NK-92 (cell line): ENCODE data around the gene ELSPBP1.
"Not testable (repeated sequence)": the region's sequence is repeated elsewhere in the genome, so short reads cannot be mapped to it uniquely, and the experiment has no call there.

Experiments used
- DNase-seq: peaks from one replicate; lab custom pipeline; 2025; ENCODE audit not compliant: unreplicated experiment; lab: John Stamatoyannopoulos, UW

ELSPBP1 gene

GRCh38 chr19:47994209-47994802 lies at the start of gene ELSPBP1:
TSS of gene ELSPBP1 (plus strand) at chr19:47994632. CDS start at chr19:48008668, 14,036 bp downstream.
- DNase-seq = no peak

GRCh38 chr19:47949852-47950521 lies 44.4 kb upstream of the ELSPBP1 start:
- DNase-seq = not testable (repeated sequence)

- DNase-seq = not testable (repeated sequence)
Measured at GRCh38 chr19:47952132-47952531, 42.3 kb upstream of the ELSPBP1 start.

- not testable (repeated sequence) for DNase-seq
Measured at GRCh38 chr19:47955936-47956335, 38.5 kb upstream of the ELSPBP1 start.

DNA sequence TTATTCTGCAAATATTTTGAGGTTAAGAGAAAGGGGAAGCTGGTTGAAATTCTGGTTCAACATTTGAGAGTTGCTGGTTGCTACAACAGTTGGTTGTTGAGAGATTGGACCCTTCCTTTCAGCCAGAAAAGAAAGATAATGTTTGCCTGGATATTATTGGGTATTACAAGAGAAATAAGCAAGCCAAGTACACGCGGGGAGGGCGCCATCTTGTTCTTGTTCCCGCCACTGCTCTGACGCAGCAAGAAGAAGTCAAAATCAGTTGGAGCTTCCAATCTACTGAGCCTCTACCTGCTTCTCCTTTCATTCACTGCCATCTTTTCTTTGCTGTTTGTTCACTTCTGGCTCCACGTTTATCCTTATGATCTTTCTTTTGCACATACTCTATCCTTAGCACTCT lies 20.9 kb upstream of the ELSPBP1 start:
- no peak for DNase-seq

DNA sequence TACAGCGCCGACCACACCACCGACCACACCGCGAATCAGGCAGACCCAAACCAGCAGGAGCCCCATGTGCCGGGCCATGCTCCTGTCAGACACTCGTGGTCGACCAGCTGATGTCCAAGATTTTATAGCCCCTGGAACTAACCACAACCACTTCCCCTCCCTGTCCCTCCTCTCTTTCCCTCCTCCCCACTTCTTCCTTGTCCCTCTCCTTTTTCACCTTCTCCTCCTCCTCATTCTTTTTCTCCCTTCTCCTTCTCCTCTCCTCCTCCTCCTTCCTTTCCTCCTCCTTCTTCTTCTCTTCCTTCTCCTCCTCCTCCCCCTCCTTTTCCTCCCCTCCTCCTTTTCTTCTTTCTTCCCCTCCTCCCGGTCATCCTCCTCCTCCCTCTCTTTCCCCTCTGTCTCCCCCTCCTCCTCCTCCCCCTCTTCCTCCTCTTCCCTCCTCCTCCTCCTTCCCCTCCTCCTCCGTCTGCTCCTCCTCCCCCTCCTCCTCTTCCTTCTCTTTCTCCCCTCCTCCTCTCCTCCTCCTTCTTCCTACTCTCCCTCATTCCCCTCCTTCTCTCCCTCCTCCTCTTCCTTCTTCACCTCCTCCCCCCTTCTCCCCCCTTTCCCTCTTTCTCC lies 3.1 kb upstream of the ELSPBP1 start:
- no peak for DNase-seq

DNA sequence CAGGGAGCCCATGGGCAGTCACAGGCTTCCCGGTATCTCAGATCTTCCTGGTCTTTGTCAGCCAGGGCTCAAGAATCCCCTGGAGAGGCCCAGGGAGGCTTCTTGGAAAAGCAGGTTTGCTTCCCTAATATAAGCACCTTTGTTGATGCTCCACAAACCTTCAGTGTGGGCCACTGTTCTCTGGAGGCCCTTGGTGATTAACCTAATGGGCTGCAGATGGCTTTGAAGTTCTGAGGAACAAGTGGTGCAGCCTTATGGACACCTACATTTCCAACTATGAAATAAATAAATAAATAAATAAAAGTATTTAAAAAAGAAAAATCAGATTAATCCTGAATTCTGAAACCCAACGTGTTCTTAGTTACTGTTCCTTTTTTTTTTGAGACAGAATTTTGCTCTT lies 2.4 kb upstream of the ELSPBP1 start, which contains the start of gene BSPH1:
Gene BSPH1 (minus strand): TSS at position 101 of the 400 bp plus-strand sequence. CDS start 89 bp downstream, at position 12.
- DNase-seq = no peak

DNA sequence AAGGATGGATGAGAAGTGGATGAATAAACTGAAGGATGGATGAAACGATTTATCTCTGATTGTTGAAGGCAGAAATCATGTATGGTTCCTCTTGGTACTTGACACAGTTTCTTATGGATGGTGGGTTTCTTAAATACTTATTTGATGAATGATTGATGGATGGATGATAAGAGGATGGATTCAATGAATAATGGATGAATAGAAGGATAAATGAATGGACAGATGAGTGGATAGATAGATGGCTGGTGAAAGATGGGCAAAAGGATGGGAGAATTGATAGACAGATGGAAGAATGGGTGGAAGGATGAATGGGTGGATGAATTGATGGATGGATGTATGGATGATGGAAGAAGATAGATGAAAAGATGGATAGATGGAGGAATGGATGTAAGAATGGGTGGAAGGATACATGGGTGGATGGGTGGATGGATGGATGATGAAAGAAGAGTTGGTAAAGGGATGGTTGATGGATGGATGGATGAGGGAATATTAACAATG lies 1.8 kb downstream of the ELSPBP1 start:
- no peak for DNase-seq

GRCh38 chr19:47998800-47999199 lies 4.4 kb downstream of the ELSPBP1 start:
- no peak for DNase-seq

DNA sequence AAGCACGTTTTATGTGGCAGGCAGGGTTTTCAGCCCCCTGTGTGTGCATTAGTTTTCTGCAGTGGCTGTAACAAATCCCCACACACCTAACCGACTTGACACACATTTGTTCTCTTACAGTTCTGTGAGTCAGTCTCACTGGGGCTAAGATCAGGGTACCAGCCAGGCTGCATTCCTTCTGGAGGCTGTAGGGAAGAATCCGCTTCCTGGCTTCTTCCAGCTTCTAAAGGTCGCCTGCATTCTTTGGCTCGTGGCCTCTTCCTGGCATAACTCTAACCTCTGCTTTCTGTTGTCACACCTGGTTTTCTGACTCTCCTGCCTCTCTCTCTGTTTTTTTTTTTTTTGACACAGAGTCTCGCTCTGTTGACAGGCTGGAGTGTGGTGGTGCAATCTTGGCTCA lies 6.4 kb downstream of the ELSPBP1 start:
- no peak for DNase-seq

DNA sequence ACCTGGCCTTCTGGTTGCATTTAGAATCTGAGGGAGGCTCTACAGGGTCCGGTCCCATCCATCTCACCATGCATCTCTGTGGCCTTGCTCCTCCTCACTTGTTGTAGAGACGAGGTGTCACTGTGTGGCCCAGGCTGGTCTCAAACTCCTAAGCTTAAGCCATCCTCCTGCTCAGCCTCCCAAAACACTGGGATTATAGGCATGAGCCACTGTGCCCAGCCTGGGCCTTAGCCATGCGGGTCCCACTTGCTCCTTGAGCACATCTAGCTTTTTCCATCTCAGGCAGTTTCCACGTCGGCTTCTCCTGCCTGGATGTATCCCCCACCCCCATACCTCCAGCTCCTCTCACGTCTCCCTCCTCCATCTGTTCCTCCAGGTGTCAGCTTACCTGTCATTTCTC lies 9.8 kb downstream of the ELSPBP1 start:
- DNase-seq = no peak

DNA sequence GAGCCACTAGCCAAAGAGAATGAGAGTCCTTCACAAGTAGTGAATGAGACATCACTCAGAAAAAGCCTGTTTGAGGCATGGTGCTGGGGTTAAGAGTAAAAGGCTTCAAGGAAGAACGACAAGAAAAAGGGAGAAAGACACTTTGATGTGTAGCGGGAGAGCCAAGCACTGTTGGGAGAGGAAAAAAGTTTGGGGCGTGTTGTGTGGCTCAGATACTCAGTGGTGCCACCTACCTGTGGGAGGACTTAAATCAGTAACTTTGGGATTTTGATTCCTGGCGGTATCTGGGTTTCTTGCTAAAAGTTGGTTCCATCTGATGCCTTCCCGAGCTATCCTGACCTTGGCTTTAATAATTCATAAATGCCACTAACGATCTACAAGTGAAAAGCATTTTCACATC lies 12.3 kb downstream of the ELSPBP1 start:
- DNase-seq = no peak

GRCh38 chr19:48010932-48011758 lies 16.7 kb downstream of the ELSPBP1 start:
- DNase-seq = no peak

DNA sequence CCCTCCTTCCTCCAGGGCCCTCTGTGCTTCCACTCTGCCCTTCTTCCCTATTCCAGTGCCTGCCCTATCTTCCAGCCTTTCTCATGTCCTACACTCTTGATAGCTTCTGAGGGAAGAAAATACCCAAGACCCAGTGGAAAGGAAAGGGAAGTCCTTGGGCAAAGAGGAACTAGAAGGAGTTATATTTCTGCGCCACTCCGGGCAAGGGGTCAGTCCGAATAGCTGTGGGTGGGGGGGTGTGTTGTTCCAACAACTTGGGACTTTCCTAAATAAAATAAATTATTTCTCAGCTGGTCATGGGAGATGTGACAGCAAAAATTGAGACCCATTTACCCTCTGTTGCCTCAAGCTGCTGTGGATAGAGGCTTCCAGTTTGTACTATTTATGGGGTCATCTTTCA lies 26.3 kb downstream of the ELSPBP1 start:
- DNase-seq = no peak

DNA sequence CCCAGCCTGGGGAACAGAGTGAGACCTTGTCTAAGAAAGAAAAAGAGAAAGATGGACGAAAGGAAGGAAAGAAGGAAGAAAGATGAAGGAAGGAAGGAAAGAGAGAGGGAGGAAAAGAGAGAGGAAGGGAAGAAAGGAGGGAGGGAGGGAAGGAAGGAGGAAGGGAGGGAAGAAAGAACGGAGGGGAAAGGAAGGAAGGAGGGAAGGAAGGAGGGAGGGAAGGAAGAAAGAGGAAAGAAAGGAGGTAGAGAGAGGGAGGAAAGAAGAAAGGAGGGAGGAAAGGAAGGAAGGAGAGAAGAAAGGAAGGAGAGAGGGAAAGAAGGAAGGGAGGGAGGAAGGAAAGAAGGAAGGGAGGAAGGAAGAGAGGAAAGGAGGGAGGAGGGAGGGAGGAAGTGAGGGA lies 28.6 kb downstream of the ELSPBP1 start:
- no peak for DNase-seq

- no peak for DNase-seq
Measured at GRCh38 chr19:48023518-48023917, 29.1 kb downstream of the ELSPBP1 start.

DNA sequence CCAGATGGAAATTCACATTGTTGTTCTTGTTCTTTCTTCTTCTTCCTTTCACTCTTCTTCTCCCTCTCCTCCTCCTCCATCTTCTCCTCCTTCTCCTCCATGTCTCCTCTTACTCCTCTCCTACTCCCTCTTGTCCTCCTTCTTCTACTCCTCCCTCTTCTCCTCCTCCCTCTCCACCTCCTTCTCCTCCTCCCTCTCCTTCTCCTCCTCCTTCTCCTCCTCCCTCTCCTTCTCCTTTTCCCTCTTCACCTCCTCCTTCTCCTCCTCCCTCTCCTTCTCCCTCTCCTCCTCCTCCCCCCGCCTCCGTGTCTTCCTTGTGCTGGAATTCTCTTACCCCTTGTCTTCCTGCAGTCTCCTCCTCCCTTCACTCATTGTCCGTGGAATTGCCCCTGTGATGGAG lies 31.0 kb downstream of the ELSPBP1 start:
- DNase-seq = no peak

DNA sequence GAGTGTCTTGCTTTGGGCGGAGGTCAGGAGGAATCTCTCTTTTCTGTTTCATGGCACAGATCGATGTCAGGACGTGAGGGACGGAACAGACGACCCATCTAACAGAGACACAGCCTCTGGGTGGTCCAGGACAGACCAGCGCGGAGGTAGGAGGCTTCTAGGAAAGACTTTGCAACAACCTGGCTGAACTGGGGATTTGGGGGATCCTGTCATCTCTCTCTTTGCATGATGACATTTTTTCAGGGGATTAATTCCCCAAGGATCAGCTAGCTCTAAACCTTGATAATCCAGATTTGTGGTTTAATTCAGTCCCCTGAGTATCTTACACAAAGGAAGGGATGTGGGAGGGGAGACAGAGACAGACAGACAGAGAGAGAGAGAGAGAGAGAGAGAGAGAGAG lies 35.0 kb downstream of the ELSPBP1 start:
- DNase-seq = no peak

DNA sequence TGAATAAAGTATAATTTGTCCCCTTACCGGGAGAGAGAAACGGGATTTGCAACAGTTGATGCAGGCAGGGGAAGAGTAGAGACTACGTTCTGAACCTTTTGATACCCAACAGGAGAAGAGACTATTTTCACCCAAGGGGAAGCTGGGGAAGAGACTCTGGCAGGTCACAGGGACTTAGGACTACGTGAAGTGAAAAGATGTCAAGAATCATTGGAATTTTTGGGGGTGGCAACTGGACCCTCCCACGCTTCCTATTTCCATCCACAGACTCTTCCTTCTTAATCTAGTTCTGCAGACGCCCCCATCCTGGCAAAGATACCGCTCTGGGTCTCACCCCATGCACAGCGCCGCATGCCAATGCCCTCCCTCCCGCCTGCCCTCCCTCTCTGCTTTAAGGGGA lies 35.6 kb downstream of the ELSPBP1 start:
- no peak for DNase-seq

DNA sequence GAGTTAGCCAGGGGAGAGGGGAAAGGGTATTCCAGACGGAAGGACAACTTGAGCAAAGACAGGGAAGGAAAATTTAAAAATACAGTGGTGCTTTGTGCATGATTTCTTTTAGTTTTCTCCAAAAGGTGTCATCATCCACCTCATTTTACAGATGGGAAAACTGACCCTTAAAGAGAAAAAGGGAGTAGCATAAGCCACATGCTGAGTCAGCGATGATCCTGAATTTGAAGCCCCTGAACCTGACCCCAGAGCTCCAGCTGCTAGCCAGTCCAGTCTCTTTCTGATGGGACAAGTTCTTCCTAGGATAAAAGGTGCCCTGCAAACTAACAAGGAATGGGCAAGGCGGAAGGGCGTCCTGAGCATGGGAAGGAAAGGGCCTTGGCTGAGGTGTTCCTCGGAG lies 39.2 kb downstream of the ELSPBP1 start:
- DNase-seq = no peak

- no peak for DNase-seq
Measured at GRCh38 chr19:48036765-48037164, 42.3 kb downstream of the ELSPBP1 start.
